Thymus (tissue), 11 donors: ENCODE data around the gene ANO8. TPM values are rescaled to one million over a fixed set of nuclear protein-coding genes. Genes with fewer than 3 reads are reported as not detected.
"Not testable (repeated sequence)": the region's sequence is repeated elsewhere in the genome, so short reads cannot be mapped to it uniquely, and the experiment has no call there.

Experiments
- DNase-seq, 9 donors: peaks; one replicate each; pipeline ENCODE4 v3.0.0-alpha.2; 2013; ENCODE audit warnings: low spot score in 9 of 9, low read depth in 6 of 9, missing footprints in 1 of 9
- H3K27ac ChIP-seq, 2 donors: one replicate each; pipeline ENCODE4 v1.5.1; 2013; ENCODE audit warnings: control low read depth in 1 of 2, low read depth in 1 of 2, low read length in 1 of 2, mild to moderate bottlenecking in 1 of 2, moderate library complexity in 1 of 2
- H3K27me3 ChIP-seq, 2 donors: one replicate each; pipeline ENCODE4 v1.5.1; 2013; ENCODE audit warnings: low read length in 1 of 2; ENCODE audit not compliant: control insufficient read depth in 2 of 2, insufficient read depth in 1 of 2
- H3K36me3 ChIP-seq, 2 donors: one replicate each; pipeline ENCODE4 v1.5.1; 2013; ENCODE audit warnings: low read length in 1 of 2, mild to moderate bottlenecking in 1 of 2, moderate library complexity in 1 of 2; ENCODE audit not compliant: control insufficient read depth in 2 of 2, insufficient read depth in 2 of 2
- H3K4me1 ChIP-seq, 2 donors: one replicate each; pipeline ENCODE4 v1.5.1; 2013; ENCODE audit warnings: low read length in 2 of 2; ENCODE audit not compliant: control insufficient read depth in 2 of 2, insufficient read depth in 2 of 2
- H3K4me3 ChIP-seq, 2 donors: one replicate each; pipeline ENCODE4 v1.5.1; 2013; ENCODE audit warnings: low read length in 2 of 2, control low read depth in 1 of 2, mild to moderate bottlenecking in 1 of 2
- H3K9me3 ChIP-seq, 2 donors: one replicate each; pipeline ENCODE4 v1.5.1; 2013; ENCODE audit warnings: low read length in 1 of 2, mild to moderate bottlenecking in 1 of 2; ENCODE audit not compliant: control insufficient read depth in 2 of 2, insufficient read depth in 1 of 2
- WGBS: extraction: QIAGEN DNeasy Blood & Tissue Kit; methylation state at CpG from one replicate; pipeline ENCODE4 v1.1.7; 2013; 5-methylcytosine and 5-hydroxymethylcytosine counted together
- polyA plus RNA-seq: library from polyadenylated mRNA; stranded (reverse); fragments of 200-250 nt; gene quantifications from one replicate; pipeline ENCODE4 v1.2.3, GENCODE V29; 2013
- total RNA-seq: library from RNA; stranded (reverse); fragments of 120-200 nt; gene quantifications from one replicate; pipeline ENCODE4 v1.2.4, GENCODE V29; 2013
- donor health status: healthy.

ANO8 gene
- total and polyA plus RNA-seq, 2 donors = 2.2 to 13.5 TPM

DNA sequence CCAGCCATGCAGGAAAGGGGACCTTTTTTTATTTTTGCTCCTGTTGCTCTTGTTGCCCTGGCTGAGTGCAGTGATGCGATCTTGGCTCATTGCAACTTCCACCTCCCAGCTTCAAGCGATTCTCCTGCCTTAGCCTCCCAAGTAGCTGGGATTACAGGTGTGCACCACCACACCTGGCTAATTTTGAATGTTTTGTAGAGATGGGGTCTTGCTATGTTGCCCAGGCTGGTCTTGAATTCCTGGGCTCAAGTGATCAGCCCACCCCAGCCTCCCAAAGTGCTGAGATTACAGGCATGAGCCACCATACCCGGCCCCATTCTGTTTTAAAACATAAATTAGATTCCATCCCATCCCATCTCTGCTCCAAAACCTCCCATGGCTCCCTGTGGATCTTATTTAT lies 59.8 kb downstream of the ANO8 start:
- not testable (repeated sequence) for DNase-seq, H3K4me1 ChIP-seq, H3K27me3 ChIP-seq, H3K27ac ChIP-seq, H3K9me3 ChIP-seq, H3K4me3 ChIP-seq
- 99% methylated on average over 3 of the region's 3 CpGs for WGBS
- peaks cover 56 to 77% of the 10 kb centered on the region in 2 donors for H3K36me3 ChIP-seq

Other genes with a start within 250 kb of the ANO8 start
- gene USE1, start 119.5 kb downstream of the ANO8 start, total RNA-seq = 21.3 TPM
- gene USE1, start 119.5 kb downstream of the ANO8 start, polyA plus RNA-seq = 52.9 TPM
- 6.2 TPM for gene OCEL1, start 108.6 kb downstream of the ANO8 start, total RNA-seq
- 24.8 TPM for gene OCEL1, start 108.6 kb downstream of the ANO8 start, polyA plus RNA-seq
- 9.4 TPM for gene NR2F6, start 88.9 kb downstream of the ANO8 start, total RNA-seq
- gene NR2F6, start 88.9 kb downstream of the ANO8 start, polyA plus RNA-seq = 15.0 TPM
- gene USHBP1, start 70.1 kb downstream of the ANO8 start, total RNA-seq = 0.76 TPM
- gene USHBP1, start 70.1 kb downstream of the ANO8 start, polyA plus RNA-seq = 4.4 TPM
- gene BABAM1, start 67.4 kb downstream of the ANO8 start, total RNA-seq = 97.0 TPM
- 94.4 TPM for gene BABAM1, start 67.4 kb downstream of the ANO8 start, polyA plus RNA-seq
- 1.6 TPM for gene ANKLE1, start 53.0 kb downstream of the ANO8 start, total RNA-seq
- 0.64 TPM for gene ANKLE1, start 53.0 kb downstream of the ANO8 start, polyA plus RNA-seq
- gene ABHD8, start 31.4 kb downstream of the ANO8 start, total RNA-seq = 9.7 TPM
- gene ABHD8, start 31.4 kb downstream of the ANO8 start, polyA plus RNA-seq = 10.3 TPM
- 78.3 TPM for gene MRPL34, start 29.0 kb downstream of the ANO8 start, total RNA-seq
- gene MRPL34, start 29.0 kb downstream of the ANO8 start, polyA plus RNA-seq = 123 TPM
- 23.5 TPM for gene DDA1, start 25.3 kb downstream of the ANO8 start, total RNA-seq
- gene DDA1, start 25.3 kb downstream of the ANO8 start, polyA plus RNA-seq = 51.7 TPM
- 8.9 TPM for gene GTPBP3, start 2.7 kb upstream of the ANO8 start, total RNA-seq
- gene GTPBP3, start 2.7 kb upstream of the ANO8 start, polyA plus RNA-seq = 17.4 TPM
- 11.7 TPM for gene PLVAP, start 42.5 kb upstream of the ANO8 start, total RNA-seq
- 57.1 TPM for gene PLVAP, start 42.5 kb upstream of the ANO8 start, polyA plus RNA-seq
- gene CCDC194, start 59.3 kb upstream of the ANO8 start, total RNA-seq = 0.28 TPM
- gene CCDC194, start 59.3 kb upstream of the ANO8 start, polyA plus RNA-seq = 0.55 TPM
- gene BST2, start 70.8 kb upstream of the ANO8 start, total RNA-seq = 107 TPM
- 221 TPM for gene BST2, start 70.8 kb upstream of the ANO8 start, polyA plus RNA-seq
- gene MVB12A, start 85.2 kb upstream of the ANO8 start, total RNA-seq = 27.8 TPM
- 56.8 TPM for gene MVB12A, start 85.2 kb upstream of the ANO8 start, polyA plus RNA-seq
- 0.19 TPM for gene TMEM221, start 113.8 kb upstream of the ANO8 start, total RNA-seq
- 3.2 TPM for gene TMEM221, start 113.8 kb upstream of the ANO8 start, polyA plus RNA-seq
- not detected for gene NXNL1, start 126.1 kb upstream of the ANO8 start, total RNA-seq
- not detected for gene NXNL1, start 126.1 kb upstream of the ANO8 start, polyA plus RNA-seq
- gene SLC27A1, start 135.7 kb upstream of the ANO8 start, total RNA-seq = 2.0 TPM
- gene SLC27A1, start 135.7 kb upstream of the ANO8 start, polyA plus RNA-seq = 11.9 TPM
- 62.6 TPM for gene PGLS, start 176.8 kb upstream of the ANO8 start, total RNA-seq
- 73.5 TPM for gene PGLS, start 176.8 kb upstream of the ANO8 start, polyA plus RNA-seq
- gene COLGALT1, start 220.8 kb upstream of the ANO8 start, total RNA-seq = 22.3 TPM
- gene COLGALT1, start 220.8 kb upstream of the ANO8 start, polyA plus RNA-seq = 69.5 TPM